NAMALWA (cell line): ENCODE measurements around the gene MAP1LC3B.

Source experiments
- DNase-seq: peaks from one replicate; pipeline ENCODE4 v3.0.0-alpha.2; 2015; ENCODE audit warnings: low spot score

Gene MAP1LC3B

GRCh38 chr16:87409781-87410180 is 17.6 kb downstream of the MAP1LC3B start:
- DNase-seq = no peak

- no peak for DNase-seq
Measured at GRCh38 chr16:87410530-87410929, 18.4 kb downstream of the MAP1LC3B start.

GRCh38 chr16:87410968-87411367 is 18.8 kb downstream of the MAP1LC3B start:
- DNase-seq = no peak

GRCh38 chr16:87411375-87412271 is 19.5 kb downstream of the MAP1LC3B start:
- DNase-seq = no peak

- no peak for DNase-seq
Measured at GRCh38 chr16:87412371-87412995, 20.3 kb downstream of the MAP1LC3B start.

- no peak for DNase-seq
Measured at GRCh38 chr16:87412996-87413421, 20.9 kb downstream of the MAP1LC3B start.

- DNase-seq = no peak
Measured at GRCh38 chr16:87414251-87414680, 22.1 kb downstream of the MAP1LC3B start.

GRCh38 chr16:87415441-87415840 is 23.3 kb downstream of the MAP1LC3B start:
- no peak for DNase-seq

GRCh38 chr16:87416826-87417527 is 24.8 kb downstream of the MAP1LC3B start:
- DNase-seq = peak; percentile 53

- no peak for DNase-seq
Measured at GRCh38 chr16:87417528-87417910, 25.4 kb downstream of the MAP1LC3B start.

- no peak for DNase-seq
Measured at GRCh38 chr16:87418216-87418615, 26.1 kb downstream of the MAP1LC3B start.

GRCh38 chr16:87418644-87419043 is 26.5 kb downstream of the MAP1LC3B start:
- DNase-seq = no peak

- peak; percentile 32 for DNase-seq
Measured at GRCh38 chr16:87420026-87421002, 28.2 kb downstream of the MAP1LC3B start.

- DNase-seq = no peak
Measured at GRCh38 chr16:87421003-87421912, 29.1 kb downstream of the MAP1LC3B start.

- no peak for DNase-seq
Measured at GRCh38 chr16:87422106-87422505, 30.0 kb downstream of the MAP1LC3B start.

- DNase-seq = no peak
Measured at GRCh38 chr16:87423429-87423828, 31.3 kb downstream of the MAP1LC3B start.

- no peak for DNase-seq
Measured at GRCh38 chr16:87424266-87424665, 32.1 kb downstream of the MAP1LC3B start.

GRCh38 chr16:87425941-87426340 is 33.8 kb downstream of the MAP1LC3B start:
- no peak for DNase-seq

GRCh38 chr16:87426423-87427215 is 34.5 kb downstream of the MAP1LC3B start:
- DNase-seq = no peak

GRCh38 chr16:87431926-87432325 is 39.8 kb downstream of the MAP1LC3B start:
- DNase-seq = no peak
